Naive thymus-derived CD4-positive, alpha-beta T cell (primary cell): ENCODE results near the gene ANKS1B. TPM values are rescaled to one million over a fixed set of nuclear protein-coding genes. Genes with fewer than 3 reads are reported as not detected.

ENCODE experiments used
- ATAC-seq: fragments of 150-1000 bp; cut with Tn5 transposase; 2 replicates; pipeline ENCODE4 v1.10.0; 2021; ENCODE audit warnings: mild to moderate bottlenecking, moderate library complexity
- CTCF ChIA-PET: fragments of 350-600 bp; sonication (Branson Sonifier 250); formaldehyde crosslinking; loops from one replicate; lab custom pipeline; 2021; ENCODE audit warnings: antibody characterized with exemption; lab: Charles Lee
- POLR2A ChIA-PET: fragments of 350-600 bp; sonication (Branson Sonifier 250); formaldehyde crosslinking; loops from one replicate; lab custom pipeline; 2021; ENCODE audit warnings: antibody characterized with exemption, inconsistent platforms; lab: Charles Lee
- DNase-seq, 9 donors: peaks; one replicate each; pipeline versions ENCODE4 v3.0.0 to v3.0.0-alpha.2; 2020 to 2022; ENCODE audit warnings: mixed read lengths in 1 of 9
- H3K27ac ChIP-seq: one replicate; pipeline ENCODE4 v1.7.0; 2013; ENCODE audit warnings: mild to moderate bottlenecking, low read depth, low read length, moderate library complexity
- H3K27me3 ChIP-seq, 2 donors: one replicate each; pipeline ENCODE4 v1.7.0; 2013; ENCODE audit warnings: low read length in 2 of 2, mild to moderate bottlenecking in 2 of 2, moderate library complexity in 2 of 2; ENCODE audit not compliant: control insufficient read depth in 2 of 2, insufficient read depth in 2 of 2
- H3K36me3 ChIP-seq, 3 experiments: 1 replicate in 2 of 3; 2 replicates in 1 of 3; pipeline ENCODE4 v1.7.0; 2013; ENCODE audit warnings: low read length in 3 of 3, mild to moderate bottlenecking in 3 of 3, moderate library complexity in 1 of 3; ENCODE audit not compliant: insufficient read depth in 3 of 3, control insufficient read depth in 2 of 3
- H3K4me1 ChIP-seq, 2 donors: one replicate each; pipeline ENCODE4 v1.7.0; 2013; ENCODE audit warnings: low read length in 2 of 2, mild to moderate bottlenecking in 2 of 2, moderate library complexity in 1 of 2; ENCODE audit not compliant: control insufficient read depth in 2 of 2, insufficient read depth in 2 of 2
- H3K4me3 ChIP-seq: 2 replicates; pipeline ENCODE4 v1.7.0; 2013; ENCODE audit warnings: mild to moderate bottlenecking, low read length
- H3K9me3 ChIP-seq, 3 experiments: 1 replicate in 2 of 3; 2 replicates in 1 of 3; pipeline ENCODE4 v1.7.0; 2013; ENCODE audit warnings: low read length in 3 of 3; ENCODE audit not compliant: control insufficient read depth in 2 of 3
- H3K27ac Mint-ChIP-seq, 9 donors: one replicate each; pipeline ENCODE4 v1.8.0; 2020 to 2022; ENCODE audit warnings: mixed read lengths in 9 of 9, mild to moderate bottlenecking in 8 of 9, moderate library complexity in 5 of 9, inconsistent platforms in 2 of 9
- H3K27me3 Mint-ChIP-seq, 5 donors: one replicate each; pipeline ENCODE4 v1.8.0; 2021 to 2022; ENCODE audit warnings: mixed read lengths in 5 of 5, mild to moderate bottlenecking in 1 of 5
- H3K36me3 Mint-ChIP-seq, 5 donors: one replicate each; pipeline ENCODE4 v1.8.0; 2020 to 2022; ENCODE audit warnings: mixed read lengths in 5 of 5, mild to moderate bottlenecking in 3 of 5, inconsistent platforms in 1 of 5
- H3K4me1 Mint-ChIP-seq, 7 donors: one replicate each; pipeline ENCODE4 v1.8.0; 2020 to 2022; ENCODE audit warnings: mixed read lengths in 7 of 7, mild to moderate bottlenecking in 3 of 7, inconsistent platforms in 1 of 7
- H3K4me3 Mint-ChIP-seq, 10 donors: one replicate each; pipeline ENCODE4 v1.8.0; 2020 to 2022; ENCODE audit warnings: mild to moderate bottlenecking in 10 of 10, mixed read lengths in 10 of 10, moderate library complexity in 6 of 10, inconsistent platforms in 2 of 10
- H3K9me3 Mint-ChIP-seq, 11 donors: one replicate each; pipeline ENCODE4 v1.8.0; 2020 to 2022; ENCODE audit warnings: mixed read lengths in 11 of 11, mild to moderate bottlenecking in 4 of 11, inconsistent platforms in 1 of 11, moderate library complexity in 1 of 11
- intact Hi-C, 2 donors: fragments of 100-400 bp; cut with micrococcal nuclease; formaldehyde crosslinking; loops; one replicate each; pipeline ENCODE4 v1.15.1; 2023
- polyA plus RNA-seq, 2 donors: library from polyadenylated mRNA; unstranded; fragments of 300-500 nt; fragmentation: Illumina TruSeq; gene quantifications; one replicate each; pipeline ENCODE4 v1.2.3, GENCODE V29; 2021
- total RNA-seq, 6 experiments: library from RNA in 5 of 6; stranded (reverse) in 5 of 6; gene quantifications; 1 replicate in 5 of 6; 2 replicates in 1 of 6; pipeline ENCODE4 v1.2.3 and lab custom pipeline; 2021 to 2026

ANKS1B gene
- total and polyA plus RNA-seq, 7 experiments from 2014 or later, result 0.97 TPM; not detected in 6

DNA sequence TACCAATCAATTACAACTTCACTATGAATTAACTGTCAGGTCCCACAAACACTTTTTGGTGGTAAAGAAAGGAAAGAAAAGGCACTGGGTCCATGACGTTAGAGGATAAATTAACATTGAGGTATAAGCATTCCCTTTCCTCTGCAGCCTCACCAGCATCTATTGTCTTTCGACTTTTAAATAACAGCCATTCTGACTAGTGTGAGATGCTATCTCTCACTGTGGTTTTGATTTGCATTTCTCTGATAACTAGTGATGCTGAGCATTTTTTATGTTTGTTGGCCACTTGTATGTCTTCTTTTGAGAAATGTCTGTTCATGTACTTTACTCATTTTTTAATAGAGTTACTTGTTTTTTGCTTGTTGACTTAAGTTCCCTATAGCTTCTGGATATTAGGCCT is 9.4 kb downstream of the ANKS1B start:
- POLR2A ChIA-PET, result no interaction called here
- intact Hi-C loops, result no loop called here

DNA sequence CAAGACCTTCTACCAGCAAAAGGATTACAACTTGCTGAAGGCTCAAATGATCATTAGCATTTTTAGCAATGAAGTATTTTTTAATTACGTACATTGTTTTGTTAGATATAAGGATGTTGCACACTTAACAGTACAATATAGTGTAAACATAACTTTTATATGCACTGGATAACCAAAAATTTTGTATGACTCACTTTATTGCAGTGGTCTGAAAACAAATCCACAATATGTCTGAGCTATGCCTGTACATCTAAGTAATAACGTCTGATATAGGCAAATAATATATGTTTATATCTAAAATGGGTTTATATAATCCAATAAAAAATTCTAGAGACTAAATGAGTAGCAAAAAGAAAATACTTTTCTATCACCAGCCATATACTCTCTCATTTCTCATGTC is 10.6 kb downstream of the ANKS1B start:
- Mint-ChIP-seq H3K4me1 (no peaks in the 10 kb centered on the region), H3K4me3 (no peak overlapping the region), H3K9me3 (peaks cover 0 to 5% (median 0%) of the 10 kb centered on the region in 11 donors), H3K27me3 (peaks cover 11 to 21% (median 19%) of the 10 kb centered on the region in 5 donors), H3K36me3 (no peaks in the 10 kb centered on the region), H3K27ac (no peak overlapping the region)
- H3K27ac ChIP-seq, result no peak overlapping the region
- no peaks in the 10 kb centered on the region for H3K9me3 ChIP-seq
- H3K4me3 ChIP-seq, result no peak overlapping the region
- H3K27me3 ChIP-seq, result no peaks in the 10 kb centered on the region
- DNase-seq (no peak), ATAC-seq (no peak)
- H3K4me1 ChIP-seq, result no peaks in the 10 kb centered on the region
- intact Hi-C loops, result no loop called here
- ChIA-PET CTCF (no interaction called here), POLR2A (no interaction called here)
- H3K36me3 ChIP-seq, result no peaks in the 10 kb centered on the region

More for the DNA sequence above, 9.4 kb downstream of the ANKS1B start:
- no peaks in the 10 kb centered on the region for H3K36me3 Mint-ChIP-seq
- DNase-seq (no peak), ATAC-seq (no peak)
- H3K27me3 Mint-ChIP-seq, result peaks cover 20 to 28% (median 26%) of the 10 kb centered on the region in 5 donors
- Histone ChIP-seq H3K36me3 (no peaks in the 10 kb centered on the region), H3K27me3 (no peaks in the 10 kb centered on the region), H3K4me1 (no peaks in the 10 kb centered on the region), H3K4me3 (no peak overlapping the region), H3K9me3 (no peaks in the 10 kb centered on the region), H3K27ac (no peak overlapping the region)
- no peak overlapping the region for H3K4me3 Mint-ChIP-seq
- H3K27ac Mint-ChIP-seq, result no peak overlapping the region
- peaks cover 0 to 5% (median 0%) of the 10 kb centered on the region in 11 donors for H3K9me3 Mint-ChIP-seq
- CTCF ChIA-PET, result no interaction called here
- no peaks in the 10 kb centered on the region for H3K4me1 Mint-ChIP-seq

DNA sequence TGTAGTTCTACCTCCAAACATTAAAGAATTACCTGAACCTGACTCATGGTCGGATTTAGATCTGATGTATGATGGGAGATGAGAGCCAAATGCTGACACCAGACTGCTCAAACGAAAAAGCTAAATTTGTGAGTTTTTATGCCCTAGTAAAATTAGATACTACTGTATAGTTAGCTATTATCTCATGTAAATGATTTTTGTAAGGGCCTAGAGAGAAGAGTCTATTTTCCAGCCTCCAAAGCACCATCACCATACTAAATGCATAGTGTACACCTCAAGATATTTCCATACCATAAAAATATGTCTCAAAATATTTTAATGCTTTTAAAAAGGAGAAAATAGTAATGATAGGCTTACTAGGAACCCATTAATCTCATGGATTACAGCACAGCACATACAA is 18.3 kb downstream of the ANKS1B start:
- Mint-ChIP-seq H3K4me3 (no peak overlapping the region), H3K27me3 (peaks cover 0 to 10% (median 6%) of the 10 kb centered on the region in 5 donors), H3K27ac (no peak overlapping the region), H3K9me3 (peaks cover 0 to 3% (median 0%) of the 10 kb centered on the region in 11 donors), H3K36me3 (no peaks in the 10 kb centered on the region), H3K4me1 (no peaks in the 10 kb centered on the region)
- ATAC-seq (no peak), DNase-seq (no peak)
- intact Hi-C loops, result no loop called here
- Histone ChIP-seq H3K36me3 (no peaks in the 10 kb centered on the region), H3K4me1 (no peaks in the 10 kb centered on the region), H3K4me3 (no peak overlapping the region), H3K27ac (no peak overlapping the region), H3K27me3 (no peaks in the 10 kb centered on the region), H3K9me3 (no peaks in the 10 kb centered on the region)
- ChIA-PET POLR2A (no interaction called here), CTCF (no interaction called here)

DNA sequence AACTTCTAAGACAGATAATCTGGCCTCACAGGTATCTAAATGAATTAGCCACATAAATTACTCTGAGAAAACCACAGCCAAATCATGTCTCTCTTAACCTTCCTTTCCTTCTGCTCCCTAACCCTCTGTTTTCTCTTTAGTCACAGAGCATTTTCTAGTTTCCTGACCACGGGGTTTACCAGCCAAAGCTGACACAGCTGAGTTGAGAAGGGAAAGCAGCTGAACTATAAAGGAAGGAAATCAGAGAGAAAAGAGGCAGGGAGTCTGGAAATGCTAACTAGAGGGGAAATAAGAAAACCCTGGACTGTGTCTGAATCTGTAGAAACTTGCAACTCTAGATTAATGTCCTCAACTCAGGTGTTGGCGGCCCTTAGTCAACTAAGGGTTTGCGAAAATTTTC is 24.4 kb downstream of the ANKS1B start:
- H3K27me3 Mint-ChIP-seq, result peaks cover 0 to 10% (median 6%) of the 10 kb centered on the region in 5 donors
- peaks cover 0 to 3% (median 0%) of the 10 kb centered on the region in 11 donors for H3K9me3 Mint-ChIP-seq
- no peak overlapping the region for H3K27ac Mint-ChIP-seq
- CTCF ChIA-PET, result no interaction called here
- Histone ChIP-seq H3K4me1 (no peaks in the 10 kb centered on the region), H3K36me3 (no peaks in the 10 kb centered on the region), H3K27me3 (no peaks in the 10 kb centered on the region), H3K27ac (no peak overlapping the region), H3K4me3 (no peak overlapping the region), H3K9me3 (no peaks in the 10 kb centered on the region)
- no peaks in the 10 kb centered on the region for H3K36me3 Mint-ChIP-seq
- ATAC-seq (no peak), DNase-seq (no peak)
- POLR2A ChIA-PET, result no interaction called here
- no peak overlapping the region for H3K4me3 Mint-ChIP-seq
- intact Hi-C loops, result no loop called here
- no peaks in the 10 kb centered on the region for H3K4me1 Mint-ChIP-seq

DNA sequence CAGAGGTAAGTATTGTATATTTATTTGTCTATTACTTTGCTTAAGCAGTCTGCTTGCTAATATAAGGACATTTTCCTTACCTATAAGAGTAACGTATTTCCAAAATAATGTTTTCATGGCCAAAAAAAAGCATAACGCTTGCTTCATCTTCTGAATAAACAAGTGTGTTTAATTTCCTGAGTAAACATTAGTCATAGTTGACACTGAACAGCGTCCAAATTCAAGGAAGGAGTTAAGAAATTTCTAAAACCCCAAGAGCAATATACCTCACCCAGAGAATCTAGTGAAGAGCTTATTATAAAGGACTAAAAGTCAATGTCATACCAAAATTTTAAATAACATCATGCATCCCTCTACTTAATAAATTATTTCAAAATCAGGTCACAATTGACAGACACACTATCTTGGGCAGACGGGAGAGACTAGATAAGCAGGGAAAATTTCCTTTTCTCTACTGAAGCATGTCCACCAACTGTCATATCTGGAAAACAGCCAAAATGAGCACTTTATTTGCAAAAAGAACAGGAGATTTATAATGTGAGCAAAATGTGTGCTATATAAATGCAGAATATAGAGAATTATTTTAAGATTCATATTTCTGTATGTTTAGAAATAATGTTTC is 25.1 kb downstream of the ANKS1B start:
- Histone ChIP-seq H3K36me3 (no peaks in the 10 kb centered on the region), H3K9me3 (no peaks in the 10 kb centered on the region), H3K27me3 (no peaks in the 10 kb centered on the region), H3K4me1 (no peaks in the 10 kb centered on the region), H3K27ac (no peak overlapping the region), H3K4me3 (no peak overlapping the region)
- no peaks in the 10 kb centered on the region for H3K36me3 Mint-ChIP-seq
- no peak overlapping the region for H3K27ac Mint-ChIP-seq
- no peaks in the 10 kb centered on the region for H3K4me1 Mint-ChIP-seq
- no peak overlapping the region for H3K4me3 Mint-ChIP-seq
- H3K9me3 Mint-ChIP-seq, result peaks cover 0 to 3% (median 0%) of the 10 kb centered on the region in 11 donors
- ATAC-seq, result no peak
- DNase-seq, result no peak
- ChIA-PET CTCF (no interaction called here), POLR2A (no interaction called here)
- intact Hi-C loops, result no loop called here
- peaks cover 0 to 7% (median 6%) of the 10 kb centered on the region in 5 donors for H3K27me3 Mint-ChIP-seq

DNA sequence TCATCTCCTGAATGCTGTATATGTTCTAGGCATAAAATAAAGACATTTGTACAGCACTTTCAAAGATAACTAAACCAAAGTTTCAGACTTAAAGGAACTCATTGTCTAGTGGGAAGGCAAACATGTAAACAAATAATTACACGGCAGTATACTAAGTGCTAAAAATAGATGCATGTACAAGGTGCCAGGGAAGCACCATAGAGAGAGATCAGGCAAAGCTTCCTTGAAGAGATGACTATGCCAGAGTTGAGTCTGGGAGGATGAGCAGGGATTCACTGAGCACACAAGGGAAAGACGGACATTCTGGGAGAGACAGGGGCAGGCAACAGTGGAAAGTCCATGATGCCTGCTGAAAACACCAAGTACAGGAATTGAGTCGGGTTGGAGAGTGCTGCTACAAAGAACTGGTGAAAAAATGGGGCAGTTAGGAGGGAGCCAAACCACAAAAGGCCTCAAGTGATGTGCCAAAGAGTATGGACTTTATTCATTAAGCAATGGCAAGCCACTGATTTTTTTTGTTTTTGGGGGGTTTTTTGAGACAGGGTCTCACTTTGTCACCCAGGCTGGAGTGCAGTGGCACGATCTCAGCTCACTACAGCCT is 26.8 kb downstream of the ANKS1B start:
- no peaks in the 10 kb centered on the region for H3K9me3 ChIP-seq
- Mint-ChIP-seq H3K9me3 (peaks cover 0 to 1% (median 0%) of the 10 kb centered on the region in 11 donors), H3K27ac (no peak overlapping the region), H3K27me3 (peaks cover 0 to 7% (median 6%) of the 10 kb centered on the region in 5 donors), H3K4me3 (no peak overlapping the region), H3K4me1 (no peaks in the 10 kb centered on the region), H3K36me3 (no peaks in the 10 kb centered on the region)
- no peaks in the 10 kb centered on the region for H3K36me3 ChIP-seq
- ATAC-seq (no peak), DNase-seq (no peak)
- ChIA-PET CTCF (no interaction called here), POLR2A (no interaction called here)
- H3K27ac ChIP-seq, result no peak overlapping the region
- no peaks in the 10 kb centered on the region for H3K4me1 ChIP-seq
- intact Hi-C loops, result no loop called here
- H3K4me3 ChIP-seq, result no peak overlapping the region
- H3K27me3 ChIP-seq, result no peaks in the 10 kb centered on the region

DNA sequence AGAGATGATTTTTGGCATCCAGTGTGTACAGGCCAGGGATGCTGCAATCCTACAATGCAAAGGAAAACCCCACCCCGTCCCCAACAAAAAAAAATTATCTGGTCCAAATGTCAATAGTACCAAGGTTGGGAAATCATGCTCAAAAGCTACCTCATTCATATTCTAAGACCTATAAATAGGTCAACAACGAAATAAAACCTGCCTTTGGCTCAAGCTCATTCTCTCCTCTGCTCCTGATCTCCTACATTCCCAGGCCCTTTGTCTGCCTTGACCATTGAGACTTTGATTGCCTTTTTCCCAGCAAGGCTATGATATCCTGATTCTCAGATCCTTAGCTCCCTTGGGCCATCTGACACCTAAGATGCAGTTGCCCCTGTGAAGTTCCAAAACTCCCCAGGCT is 30.0 kb downstream of the ANKS1B start:
- Mint-ChIP-seq H3K36me3 (no peaks in the 10 kb centered on the region), H3K27ac (no peak overlapping the region), H3K4me3 (no peak overlapping the region), H3K9me3 (no peaks in the 10 kb centered on the region), H3K27me3 (peaks cover 0 to 8% (median 0%) of the 10 kb centered on the region in 5 donors), H3K4me1 (no peaks in the 10 kb centered on the region)
- no peaks in the 10 kb centered on the region for H3K4me1 ChIP-seq
- no peaks in the 10 kb centered on the region for H3K27me3 ChIP-seq
- DNase-seq, result no peak
- no peaks in the 10 kb centered on the region for H3K36me3 ChIP-seq
- H3K4me3 ChIP-seq, result no peak overlapping the region
- ChIA-PET CTCF (no interaction called here), POLR2A (no interaction called here)
- no peaks in the 10 kb centered on the region for H3K9me3 ChIP-seq
- no peak overlapping the region for H3K27ac ChIP-seq
- intact Hi-C loops, result no loop called here
- ATAC-seq, result no peak
